NCI-H446 treated with DMSO at 0.1 percent for 48 hours (cell line): ENCODE data around the gene GADL1.

Experiments used
- DNase-seq: peaks from one replicate; lab custom pipeline; 2025; lab: John Stamatoyannopoulos, UW

Gene GADL1

DNA sequence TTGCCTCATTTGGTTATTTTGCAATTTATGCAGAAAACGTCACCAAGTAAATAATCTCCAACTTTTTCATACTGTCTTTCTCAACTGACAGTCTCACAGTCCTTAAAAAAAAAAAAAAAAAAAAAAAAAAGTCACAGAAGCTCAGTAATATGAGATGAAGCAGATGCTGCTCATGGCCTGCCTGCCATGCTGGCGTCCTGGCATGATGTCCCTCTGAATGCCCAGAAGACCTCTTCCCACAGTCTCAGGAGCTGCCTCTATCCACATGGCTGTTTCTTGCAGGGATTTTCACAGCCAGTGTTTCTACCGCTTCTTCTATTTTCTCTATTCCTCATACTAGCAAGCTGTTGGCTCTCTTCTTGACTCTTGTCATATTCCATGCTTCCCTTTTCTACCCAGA is 200.3 kb downstream of the GADL1 start:
- DNase-seq, result peak; percentile 35

DNA sequence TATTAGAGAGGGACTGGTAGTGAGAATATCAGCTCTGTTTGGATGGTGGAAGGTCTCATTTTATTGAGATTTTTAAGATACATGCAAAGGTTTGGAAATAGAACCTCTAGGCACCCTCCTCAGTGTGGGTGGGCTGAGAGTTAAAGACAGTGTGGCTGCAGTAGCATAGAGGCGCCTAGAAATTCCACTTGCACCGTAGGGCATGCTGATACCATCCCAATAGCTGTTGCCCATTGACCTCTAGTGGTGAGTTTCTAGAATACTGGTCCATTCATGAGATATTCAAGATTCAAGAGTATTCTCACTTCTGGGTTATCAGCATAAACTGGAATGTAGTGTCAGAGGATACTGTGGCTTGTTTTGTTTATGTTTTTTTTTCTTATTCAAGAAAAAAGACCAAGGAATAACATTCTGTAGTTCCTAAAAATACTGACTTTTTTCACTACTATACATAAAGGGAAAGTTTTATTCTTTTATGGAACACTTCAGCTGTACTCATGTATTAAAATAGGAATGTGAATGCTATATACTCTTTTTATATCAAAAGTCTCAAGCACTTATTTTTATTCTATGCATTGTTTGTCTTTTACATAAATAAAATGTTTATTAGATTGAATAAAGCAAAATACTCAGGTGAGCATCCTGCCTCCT is 200.9 kb downstream of the GADL1 start:
- DNase-seq, result peak; percentile 63

DNA sequence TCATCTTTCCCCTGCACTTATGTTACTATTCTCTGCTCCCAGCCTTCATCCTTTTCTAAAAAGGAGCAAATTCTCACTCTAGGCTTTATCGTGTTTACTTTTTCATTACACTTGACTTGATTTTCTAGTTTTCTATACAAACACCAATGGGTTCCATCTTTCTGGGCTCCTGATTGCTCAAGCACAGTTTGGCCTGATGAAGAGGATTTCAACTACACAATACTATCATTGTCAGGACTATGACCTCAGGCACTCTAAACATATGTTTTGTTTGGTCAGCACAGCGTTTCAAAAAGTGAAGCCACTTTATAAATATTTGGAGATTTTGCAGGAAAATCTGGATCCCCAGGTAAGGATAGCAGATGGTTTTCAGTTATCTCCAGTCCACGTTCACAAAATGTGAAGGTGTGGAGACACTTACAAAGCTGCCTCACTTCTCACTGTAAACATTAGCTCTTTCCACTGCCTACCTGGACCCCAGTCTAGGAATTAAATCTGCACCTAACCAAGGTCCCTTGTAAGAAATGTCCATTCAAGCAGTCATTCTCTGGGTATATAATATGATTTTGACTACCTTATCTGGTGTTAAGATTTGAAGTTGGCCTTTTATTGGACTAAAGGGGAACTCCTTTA is 201.8 kb downstream of the GADL1 start:
- DNase-seq, result no peak

DNA sequence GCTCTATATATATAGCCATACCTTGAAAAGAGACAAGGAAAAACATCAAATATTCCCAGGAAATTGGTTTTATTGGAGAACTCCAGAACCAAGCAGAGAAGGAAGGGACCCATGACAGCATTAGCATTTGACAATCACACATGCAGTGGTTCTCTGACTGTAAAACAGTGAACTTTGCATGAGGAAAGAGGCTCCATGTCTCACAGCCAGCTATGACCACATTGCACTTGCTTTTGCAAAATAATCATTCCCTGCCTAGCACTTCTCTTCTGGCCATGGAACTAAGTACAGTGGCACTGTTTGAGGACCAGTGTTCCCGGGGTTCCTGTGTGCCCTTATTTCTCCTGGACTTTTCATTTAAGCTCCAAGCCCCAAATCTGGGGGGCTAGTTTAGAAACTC is 202.5 kb downstream of the GADL1 start:
- DNase-seq, result no peak

DNA sequence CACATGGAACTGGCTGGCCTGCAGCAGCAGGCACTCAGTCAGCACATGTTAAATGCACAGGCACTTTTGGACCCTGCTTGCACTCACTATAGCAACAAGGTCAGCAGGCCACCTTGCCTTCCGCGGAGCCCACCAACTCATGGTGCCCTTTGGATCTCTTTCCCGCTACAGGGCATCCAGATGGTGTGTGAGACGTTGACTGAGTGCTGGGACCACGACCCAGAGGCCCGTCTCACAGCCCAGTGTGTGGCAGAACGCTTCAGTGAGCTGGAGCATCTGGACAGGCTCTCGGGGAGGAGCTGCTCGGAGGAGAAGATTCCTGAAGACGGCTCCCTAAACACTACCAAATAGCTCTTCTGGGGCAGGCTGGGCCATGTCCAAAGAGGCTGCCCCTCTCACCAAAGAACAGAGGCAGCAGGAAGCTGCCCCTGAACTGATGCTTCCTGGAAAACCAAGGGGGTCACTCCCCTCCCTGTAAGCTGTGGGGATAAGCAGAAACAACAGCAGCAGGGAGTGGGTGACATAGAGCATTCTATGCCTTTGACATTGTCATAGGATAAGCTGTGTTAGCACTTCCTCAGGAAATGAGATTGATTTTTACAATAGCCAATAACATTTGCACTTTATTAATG is 203.1 kb downstream of the GADL1 start:
- DNase-seq, result no peak

DNA sequence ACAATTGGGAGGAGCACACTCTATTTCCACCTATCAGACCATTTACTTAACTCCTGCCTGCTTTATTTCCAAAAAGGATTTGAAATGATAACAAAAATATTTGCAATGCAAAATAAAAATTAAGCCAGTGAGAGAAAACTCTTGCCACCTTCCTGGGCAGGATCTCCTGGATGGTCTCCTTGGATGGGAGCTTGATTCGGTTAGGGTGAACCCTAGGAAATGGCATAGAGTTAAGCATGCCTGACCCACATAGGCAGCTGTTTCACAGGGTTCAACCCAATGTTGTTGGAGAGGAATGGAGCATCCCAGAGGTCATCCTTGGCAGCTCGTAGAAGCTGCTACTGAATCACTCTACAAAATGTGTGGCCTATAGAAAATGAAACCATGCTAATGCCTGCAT is 204.3 kb downstream of the GADL1 start:
- no peak for DNase-seq

DNA sequence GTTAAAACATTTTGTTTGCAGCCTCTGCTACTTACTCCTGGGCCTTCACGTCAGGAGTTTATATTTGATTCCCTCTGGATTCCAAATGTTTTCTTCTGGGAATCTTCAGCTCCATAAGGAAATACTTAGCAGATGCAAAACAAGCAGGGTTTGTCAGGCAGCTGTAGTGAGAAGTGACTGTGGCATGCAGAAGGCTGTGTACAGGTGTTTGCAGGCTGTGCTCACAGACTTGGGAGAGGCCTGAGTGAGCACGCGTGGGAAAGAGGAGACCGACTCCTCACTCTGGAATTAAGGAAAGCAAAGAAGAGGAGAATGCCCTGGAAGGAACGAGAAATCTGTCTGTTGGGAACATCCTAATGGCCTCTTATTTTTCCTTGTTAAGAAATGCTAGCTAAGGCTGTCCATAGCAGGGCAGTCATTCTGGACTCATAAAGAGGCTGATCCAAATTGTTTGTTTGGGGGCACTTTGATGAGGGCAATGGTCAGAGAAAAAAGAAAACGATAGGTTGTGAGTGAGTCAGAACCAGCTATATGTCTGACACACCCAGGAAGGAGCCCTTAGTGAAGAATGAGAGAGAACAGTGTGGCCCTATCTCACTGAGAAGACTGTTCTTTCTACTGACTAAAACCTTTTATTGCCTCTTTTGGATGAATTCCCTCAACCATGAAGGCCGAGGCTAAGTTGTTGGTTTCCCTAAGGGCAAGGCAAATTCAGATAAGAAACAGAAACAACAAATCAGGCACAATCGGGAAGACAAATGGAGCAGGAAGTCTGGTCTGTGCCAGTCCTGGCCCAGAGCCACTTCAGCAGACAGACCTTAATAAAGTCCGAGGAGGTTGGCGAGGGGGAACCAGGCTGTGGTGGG is 205.5 kb downstream of the GADL1 start:
- peak; percentile 0 for DNase-seq

DNA sequence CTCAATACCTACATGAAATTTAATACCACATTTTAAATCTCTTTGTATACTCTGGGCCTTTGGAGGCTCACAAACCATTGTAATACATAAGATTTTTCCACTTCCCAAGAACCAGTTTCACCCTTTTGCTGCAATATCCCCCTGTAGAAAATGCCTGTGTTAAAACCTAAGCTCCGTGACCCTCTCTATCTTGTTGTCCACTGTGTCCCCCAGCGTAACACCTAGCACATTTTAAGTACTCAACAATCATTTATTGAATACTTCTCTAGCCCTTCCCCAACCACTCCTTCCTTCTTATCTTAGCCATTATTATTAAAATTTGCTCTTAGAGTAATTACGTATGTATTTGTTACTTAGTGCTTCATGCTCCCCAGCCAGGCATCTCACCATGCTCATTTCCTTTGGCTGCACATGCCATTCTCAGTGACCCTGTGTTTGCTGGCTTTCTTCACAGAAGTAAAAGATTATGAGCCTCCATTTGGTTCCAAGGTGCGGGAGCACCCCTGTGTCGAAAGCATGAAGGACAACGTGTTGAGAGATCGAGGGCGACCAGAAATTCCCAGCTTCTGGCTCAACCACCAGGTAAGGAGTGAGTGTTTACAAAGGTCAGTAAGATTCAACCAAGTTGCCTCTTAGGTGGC is 206.4 kb downstream of the GADL1 start:
- no peak for DNase-seq

DNA sequence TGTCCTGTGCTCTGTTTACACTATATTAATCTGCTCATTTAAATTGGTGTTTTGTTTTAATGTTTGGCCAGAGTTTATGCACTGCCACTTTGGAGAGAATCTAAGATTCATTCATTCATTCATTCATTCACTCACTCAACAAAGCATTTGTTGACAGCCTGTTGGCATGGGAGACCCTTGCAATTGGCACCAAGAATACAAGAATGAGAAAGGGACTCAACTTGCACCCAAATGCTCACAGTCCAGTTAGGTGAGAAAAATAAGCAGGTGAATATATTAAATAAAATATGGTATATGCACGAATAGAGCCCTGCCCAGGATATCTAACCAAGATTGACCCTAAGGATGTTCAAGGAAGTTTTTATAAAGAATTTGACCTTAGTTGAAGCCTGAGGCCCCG is 207.7 kb downstream of the GADL1 start:
- no peak for DNase-seq

DNA sequence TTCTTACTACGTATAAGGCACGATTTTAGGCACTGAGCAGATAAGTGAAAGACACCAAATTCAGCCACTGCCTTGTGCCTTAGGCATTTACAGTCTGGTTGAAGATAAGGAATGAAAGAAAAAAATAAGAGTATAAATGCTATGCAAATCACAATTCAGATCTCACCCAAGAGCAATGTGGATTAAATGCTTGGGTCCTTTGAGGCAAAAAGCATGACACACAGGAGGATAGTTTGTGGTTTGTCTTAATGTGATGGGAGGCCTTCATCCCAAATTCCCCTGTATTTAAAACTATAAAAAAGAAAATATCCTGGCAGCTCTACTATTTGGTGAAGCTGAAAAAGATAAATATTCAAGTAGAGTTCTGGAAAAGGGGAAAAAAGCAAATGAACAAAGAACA is 208.3 kb downstream of the GADL1 start:
- no peak for DNase-seq

DNA sequence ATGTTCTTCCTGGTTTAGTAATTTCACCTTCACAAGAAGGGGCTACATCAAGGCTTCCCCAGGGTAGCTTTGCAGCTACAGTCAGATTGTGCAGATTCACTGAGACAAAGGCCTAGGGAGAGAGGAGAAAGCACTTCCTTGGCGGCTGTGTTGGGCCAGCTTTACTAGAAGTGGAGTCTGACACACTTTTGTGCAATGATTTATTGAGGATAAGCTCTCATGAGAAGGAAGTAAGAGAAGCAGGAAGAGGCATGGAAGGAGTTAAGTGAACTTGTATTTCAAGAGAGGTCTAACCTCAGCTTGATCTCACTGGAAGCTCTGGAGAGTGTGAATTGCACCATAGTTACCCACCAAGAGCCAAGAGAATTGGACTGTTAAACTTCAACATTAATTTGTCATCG is 209.2 kb downstream of the GADL1 start:
- DNase-seq, result no peak

DNA sequence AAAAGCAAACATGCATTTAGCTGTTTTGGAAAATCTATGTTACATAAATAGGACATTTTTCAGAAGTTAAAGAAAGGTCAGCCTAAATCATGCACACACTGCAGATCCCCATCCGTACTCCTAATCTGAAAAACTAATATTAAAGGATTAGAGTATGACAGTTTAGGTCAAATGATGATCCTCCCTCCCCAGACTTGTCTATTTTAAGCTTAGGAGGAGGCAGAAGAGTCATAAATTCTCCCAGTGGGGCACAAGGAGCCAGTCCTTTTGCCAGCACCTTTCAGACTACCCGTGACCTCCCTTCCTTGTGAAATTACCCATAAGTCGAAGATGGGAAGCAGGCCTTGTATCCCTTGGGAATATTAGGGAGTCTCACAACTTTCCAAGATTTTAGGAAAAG is 210.1 kb downstream of the GADL1 start:
- no peak for DNase-seq

DNA sequence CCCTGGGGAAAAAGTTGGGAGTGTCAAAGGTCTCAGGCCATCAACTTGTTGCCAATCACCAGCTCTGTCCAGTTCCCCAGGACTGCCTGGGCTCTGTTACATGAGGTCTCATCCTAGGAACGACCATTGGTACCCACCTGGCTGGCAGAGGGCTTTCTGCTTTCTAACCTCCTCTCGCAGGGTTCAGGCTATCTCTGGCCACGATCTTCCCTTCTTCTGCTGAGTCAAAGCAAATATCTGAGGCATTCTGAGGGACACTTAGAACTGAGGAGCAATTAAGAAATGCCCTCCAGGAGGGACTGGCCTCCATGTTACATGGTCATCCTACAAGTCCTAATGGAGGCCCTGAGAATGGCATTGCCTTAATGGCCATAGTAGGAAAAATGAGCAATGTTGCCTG is 210.7 kb downstream of the GADL1 start:
- no peak for DNase-seq

DNA sequence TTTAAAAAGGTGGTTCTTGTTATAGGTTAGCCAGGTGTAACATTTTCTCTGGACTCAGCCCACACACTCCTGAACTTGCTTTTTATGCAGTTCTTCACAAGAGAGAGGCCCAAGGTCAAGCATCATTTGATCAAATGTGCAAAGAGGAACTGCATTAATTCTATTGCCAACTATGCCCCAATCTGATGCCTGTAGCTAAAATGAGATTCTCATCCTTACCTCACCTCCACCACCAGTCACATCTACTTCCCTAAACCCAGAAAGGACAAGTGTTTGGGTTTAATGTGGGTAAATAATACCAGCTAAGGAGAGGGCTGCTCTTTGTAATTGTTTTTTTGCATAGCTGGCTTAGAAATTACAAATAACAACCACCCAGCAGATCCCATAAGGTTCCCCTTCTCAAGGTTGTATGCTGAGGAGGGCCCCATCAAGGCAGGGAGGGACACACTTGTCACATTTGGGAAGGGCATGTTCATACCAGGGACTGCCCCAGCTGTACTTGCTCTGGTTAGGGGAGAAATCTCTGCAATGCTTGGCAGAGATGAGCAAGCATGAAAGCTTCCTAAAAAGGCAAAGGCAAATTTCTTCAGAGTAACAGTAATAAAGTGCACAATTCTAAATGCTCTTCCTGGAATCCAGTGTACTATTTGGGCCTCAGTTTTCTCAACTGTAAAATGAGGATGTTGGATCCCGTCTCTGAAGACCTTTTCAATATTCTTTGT is 211.9 kb downstream of the GADL1 start:
- no peak for DNase-seq

DNA sequence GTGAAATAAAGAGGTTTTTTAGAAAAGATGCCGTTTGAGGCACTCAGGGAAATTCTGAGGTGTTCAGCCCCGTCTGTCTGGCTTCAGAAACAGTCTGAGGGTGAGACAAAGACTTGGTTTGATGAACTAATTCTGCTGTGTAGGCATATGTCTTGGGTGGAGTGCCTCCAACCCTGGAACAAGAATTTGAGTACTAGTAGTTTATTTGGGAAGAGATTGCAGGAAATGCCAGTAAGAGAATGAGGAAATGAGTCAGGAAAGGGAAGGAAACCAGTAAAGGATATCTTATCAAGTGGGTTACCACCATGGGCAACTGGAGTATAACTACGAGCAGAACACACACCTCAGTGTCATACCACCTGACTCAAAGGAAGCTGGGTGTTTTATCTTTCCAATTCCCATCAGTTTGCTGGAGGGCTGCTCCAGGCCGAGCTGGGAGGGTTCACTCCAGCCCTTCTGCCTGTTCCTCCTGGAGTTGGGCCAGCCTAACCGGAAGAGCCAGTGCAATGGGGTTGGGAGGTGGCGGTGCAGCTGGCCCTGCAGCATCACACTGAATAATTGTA is 212.7 kb downstream of the GADL1 start:
- no peak for DNase-seq

DNA sequence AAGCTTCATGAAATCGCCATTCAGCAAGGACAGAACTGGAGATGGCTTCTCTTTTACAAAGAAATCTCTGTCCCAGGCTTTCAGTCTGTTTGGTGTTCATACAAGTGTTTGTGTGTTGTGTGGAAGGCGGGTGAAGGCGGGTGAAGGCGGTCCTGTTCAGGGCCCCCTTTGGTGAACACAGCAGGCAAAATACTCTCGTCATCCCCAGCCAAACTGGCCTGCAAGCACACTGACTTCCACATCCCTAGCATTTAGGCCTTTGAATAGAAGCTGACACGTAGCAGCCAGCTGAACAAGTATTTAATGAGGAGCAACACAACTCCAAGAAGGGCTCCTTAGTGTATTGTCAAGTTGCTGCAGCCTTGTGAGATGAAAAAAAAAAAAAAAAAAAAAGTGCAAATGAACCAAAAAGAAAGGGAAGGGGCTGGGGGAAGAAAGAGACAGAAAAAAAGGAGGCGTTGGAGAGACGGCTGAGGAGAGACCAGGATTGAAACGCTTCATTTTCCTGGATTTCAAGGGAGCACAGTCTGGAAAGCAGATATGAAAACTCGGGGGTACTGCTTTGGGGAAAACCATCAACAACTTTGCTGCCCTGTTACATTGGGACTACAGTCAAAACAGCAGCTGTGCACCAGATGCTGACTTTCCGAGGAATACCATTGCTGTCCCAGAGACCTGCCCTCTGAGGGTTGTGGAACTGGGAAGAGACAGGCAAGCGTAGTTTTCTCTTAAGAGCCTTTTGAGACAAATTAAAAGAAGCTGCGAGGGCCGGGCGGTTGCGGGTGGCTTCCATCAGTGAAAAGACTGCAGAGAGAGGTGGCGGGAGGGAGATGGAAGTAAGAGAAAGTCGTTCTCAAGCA is 213.4 kb downstream of the GADL1 start:
- no peak for DNase-seq

DNA sequence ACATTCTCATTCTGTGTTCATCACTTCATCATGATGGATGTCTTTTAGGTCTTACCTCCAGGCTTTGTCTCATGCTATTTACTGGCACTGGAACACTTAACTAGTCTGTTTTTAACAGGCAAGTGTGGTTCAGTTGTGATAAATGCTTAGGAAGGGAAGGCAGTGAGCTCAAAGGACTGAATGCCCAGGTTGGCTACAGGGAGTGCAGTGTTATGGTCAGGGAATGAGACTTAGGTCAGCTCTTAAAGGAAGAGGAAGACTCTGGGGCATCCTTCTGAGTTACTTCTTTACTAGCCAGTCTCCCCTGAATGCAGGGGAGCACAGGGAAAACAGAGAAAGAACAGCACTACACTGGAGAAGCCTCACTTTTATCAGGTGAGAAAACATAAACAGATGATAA is 215.4 kb downstream of the GADL1 start:
- no peak for DNase-seq

DNA sequence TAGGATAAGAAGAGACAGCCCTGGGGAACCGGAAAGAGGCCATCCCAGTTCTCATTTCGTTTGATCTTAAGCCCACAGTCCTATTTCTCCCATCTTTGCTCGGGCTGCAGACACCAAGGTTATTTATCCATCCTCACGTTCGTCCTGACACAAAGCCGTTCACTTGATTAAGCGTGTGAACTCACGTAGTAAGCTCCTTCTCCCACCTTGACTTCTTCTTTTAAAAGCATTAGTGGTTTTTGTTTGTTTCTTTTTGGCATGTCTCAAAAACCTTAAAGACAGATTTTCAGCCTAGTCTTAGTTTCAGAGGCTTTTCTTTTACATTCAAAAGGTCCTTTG is 217.1 kb downstream of the GADL1 start:
- no peak for DNase-seq

DNA sequence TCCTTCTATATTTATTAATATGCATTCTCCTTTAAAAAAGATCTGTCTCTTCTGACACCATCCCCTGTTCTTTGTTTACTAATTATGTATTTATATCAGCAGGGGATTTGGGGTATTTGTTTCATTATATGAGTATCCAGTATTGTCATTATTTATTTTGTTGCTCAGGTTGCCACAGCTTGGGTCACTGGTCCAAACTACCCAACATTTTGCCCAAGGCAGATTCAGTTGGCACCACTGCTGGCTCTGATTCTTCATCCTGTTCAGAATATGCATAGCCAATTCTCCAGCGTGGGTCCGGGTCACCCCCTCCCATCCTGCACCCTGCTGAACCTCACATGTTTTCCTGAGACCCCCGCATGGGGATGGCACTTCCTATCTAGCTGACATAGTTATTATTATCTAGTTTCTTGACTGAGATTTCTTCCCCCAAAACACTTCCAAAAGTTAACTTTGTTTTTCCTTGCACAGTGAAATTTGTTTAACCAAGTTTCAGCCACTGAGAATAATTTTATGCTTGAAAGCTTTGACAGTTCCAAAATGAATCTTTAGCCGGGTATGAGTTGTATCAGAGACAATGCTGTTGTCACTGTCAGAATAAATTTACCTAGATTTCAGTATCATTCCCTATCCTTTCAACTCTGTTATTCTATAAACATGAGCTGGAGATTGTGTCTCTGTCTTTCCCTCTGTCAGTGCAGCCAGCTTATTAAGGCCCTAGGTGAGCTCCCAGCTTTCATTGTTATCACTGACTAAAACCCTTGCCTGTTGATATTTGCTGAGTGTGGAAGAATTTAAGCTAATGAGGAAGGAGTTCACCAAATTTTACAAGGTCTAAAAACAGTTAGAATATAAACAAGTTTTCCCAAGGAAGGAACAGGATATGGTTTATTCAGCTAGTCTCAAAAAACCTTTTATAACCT is 217.8 kb downstream of the GADL1 start:
- DNase-seq, result no peak
